Measurements from ENCODE around the gene GTF3C1. TPM values are rescaled to one million over a fixed set of nuclear protein-coding genes. Genes with fewer than 3 reads are reported as not detected.

The GTF3C1 gene
- total RNA-seq, 2 donors from 2014 or later = 64.0 to 77.2 TPM

- Histone ChIP-seq H3K4me1 (peaks cover 0 to 38% of the 10 kb centered on the region in 2 donors), H3K36me3 (peaks cover 9% of the 10 kb centered on the region), H3K9me3 (no peaks in the 10 kb centered on the region), H3K27ac (peak overlapping the region; percentile 86 to 90), H3K27me3 (no peaks in the 10 kb centered on the region), H3K4me3 (peak overlapping the region; percentile 73 to 88)
- no peak for TF ChIP-seq CTCF (IDR thresholded peaks at IDR 0.05)
- DNase-seq (ENCODE audit: low spot score) = no peak
Measured at GRCh38 chr16:27549464-27549745, 308 bp downstream of the GTF3C1 start.

- Histone ChIP-seq H3K4me3 (no peak overlapping the region), H3K4me1 (peaks cover 0 to 38% of the 10 kb centered on the region in 2 donors), H3K36me3 (peaks cover 24% of the 10 kb centered on the region), H3K27ac (peak overlapping the region in 1 of 2 donors; percentile 40), H3K27me3 (no peaks in the 10 kb centered on the region), H3K9me3 (no peaks in the 10 kb centered on the region)
- no peak for TF ChIP-seq CTCF (IDR thresholded peaks at IDR 0.05)
- no peak for DNase-seq (ENCODE audit: low spot score)
Measured at GRCh38 chr16:27547851-27548250, 1.9 kb downstream of the GTF3C1 start.

GRCh38 chr16:27547134-27547533, 2.6 kb downstream of the GTF3C1 start:
- no peak overlapping the region for H3K4me3 ChIP-seq
- no peak for TF ChIP-seq CTCF (IDR thresholded peaks at IDR 0.05)
- H3K27ac ChIP-seq = peak overlapping the region; percentile 33 to 40
- no peaks in the 10 kb centered on the region for H3K27me3 ChIP-seq
- peaks cover 0 to 38% of the 10 kb centered on the region in 2 donors for H3K4me1 ChIP-seq
- peaks cover 31% of the 10 kb centered on the region for H3K36me3 ChIP-seq
- H3K9me3 ChIP-seq = no peaks in the 10 kb centered on the region
- no peak for DNase-seq (ENCODE audit: low spot score)

- peaks cover 0 to 27% of the 10 kb centered on the region in 2 donors for H3K4me1 ChIP-seq
- H3K27me3 ChIP-seq = no peaks in the 10 kb centered on the region
- H3K36me3 ChIP-seq = peaks cover 55% of the 10 kb centered on the region
- no peak overlapping the region for H3K27ac ChIP-seq
- H3K9me3 ChIP-seq = no peaks in the 10 kb centered on the region
- H3K4me3 ChIP-seq = no peak overlapping the region
- no peak for TF ChIP-seq CTCF (IDR thresholded peaks at IDR 0.05)
- DNase-seq (ENCODE audit: low spot score) = no peak
Measured at GRCh38 chr16:27544671-27545070, 5.0 kb downstream of the GTF3C1 start.

- no peak overlapping the region for H3K27ac ChIP-seq
- peaks cover 59% of the 10 kb centered on the region for H3K36me3 ChIP-seq
- DNase-seq (ENCODE audit: low spot score) = no peak
- TF ChIP-seq CTCF (IDR thresholded peaks at IDR 0.05) = no peak
- H3K9me3 ChIP-seq = no peaks in the 10 kb centered on the region
- no peaks in the 10 kb centered on the region for H3K27me3 ChIP-seq
- H3K4me1 ChIP-seq = peaks cover 0 to 23% of the 10 kb centered on the region in 2 donors
- no peak overlapping the region for H3K4me3 ChIP-seq
Measured at GRCh38 chr16:27543801-27544200, 5.9 kb downstream of the GTF3C1 start.

GRCh38 chr16:27539636-27540035, 10.1 kb downstream of the GTF3C1 start:
- Histone ChIP-seq H3K4me1 (no peaks in the 10 kb centered on the region), H3K4me3 (no peak overlapping the region), H3K36me3 (peaks cover 83% of the 10 kb centered on the region), H3K27me3 (no peaks in the 10 kb centered on the region), H3K9me3 (no peaks in the 10 kb centered on the region), H3K27ac (no peak overlapping the region)
- no peak for DNase-seq (ENCODE audit: low spot score)
- TF ChIP-seq CTCF (IDR thresholded peaks at IDR 0.05) = no peak

Measured in right atrium auricular region (tissue), 2 donors.